ENCODE data around the gene CASP5. TPM values are rescaled to one million over a fixed set of nuclear protein-coding genes. Genes with fewer than 3 reads are reported as not detected.

The CASP5 gene
- total RNA-seq, 4 donors from 2014 or later = not detected

DNA sequence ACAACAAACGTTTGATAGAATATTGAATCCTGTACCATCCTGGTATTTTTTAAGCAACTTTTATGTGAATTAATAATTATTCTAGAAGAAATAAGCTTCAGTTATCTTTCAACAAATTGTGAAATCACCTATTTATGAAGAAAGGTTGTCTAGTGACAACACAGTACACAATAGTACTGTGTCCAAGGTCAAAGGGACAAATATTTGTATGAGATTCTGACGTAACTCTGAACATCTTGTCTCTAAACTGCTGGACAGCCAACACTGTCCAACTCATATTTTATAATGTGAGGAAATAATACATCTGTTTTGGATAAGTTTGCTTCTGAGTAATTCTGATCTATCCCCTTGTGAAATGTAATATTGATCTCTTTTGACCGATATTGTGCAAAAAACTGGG lies 18.9 kb downstream of the CASP5 start:
- no peak for DNase-seq
- no peaks in the 10 kb centered on the region for H3K4me1 ChIP-seq
- H3K9me3 ChIP-seq = no peaks in the 10 kb centered on the region
- 88 to 89% methylated on average over 3 of the region's 3 CpGs for WGBS, 2 donors
- no peaks in the 10 kb centered on the region for H3K36me3 ChIP-seq
- intact Hi-C loops (cut with DNase I) = no loop called here
- TF ChIP-seq, protein P1, sequence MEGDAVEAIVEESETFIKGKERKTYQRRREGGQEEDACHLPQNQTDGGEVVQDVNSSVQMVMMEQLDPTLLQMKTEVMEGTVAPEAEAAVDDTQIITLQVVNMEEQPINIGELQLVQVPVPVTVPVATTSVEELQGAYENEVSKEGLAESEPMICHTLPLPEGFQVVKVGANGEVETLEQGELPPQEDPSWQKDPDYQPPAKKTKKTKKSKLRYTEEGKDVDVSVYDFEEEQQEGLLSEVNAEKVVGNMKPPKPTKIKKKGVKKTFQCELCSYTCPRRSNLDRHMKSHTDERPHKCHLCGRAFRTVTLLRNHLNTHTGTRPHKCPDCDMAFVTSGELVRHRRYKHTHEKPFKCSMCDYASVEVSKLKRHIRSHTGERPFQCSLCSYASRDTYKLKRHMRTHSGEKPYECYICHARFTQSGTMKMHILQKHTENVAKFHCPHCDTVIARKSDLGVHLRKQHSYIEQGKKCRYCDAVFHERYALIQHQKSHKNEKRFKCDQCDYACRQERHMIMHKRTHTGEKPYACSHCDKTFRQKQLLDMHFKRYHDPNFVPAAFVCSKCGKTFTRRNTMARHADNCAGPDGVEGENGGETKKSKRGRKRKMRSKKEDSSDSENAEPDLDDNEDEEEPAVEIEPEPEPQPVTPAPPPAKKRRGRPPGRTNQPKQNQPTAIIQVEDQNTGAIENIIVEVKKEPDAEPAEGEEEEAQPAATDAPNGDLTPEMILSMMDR (IDR thresholded peaks at IDR 0.05) = no peak
- no peak for TF ChIP-seq POLR2A (IDR thresholded peaks at IDR 0.05)
- no peak overlapping the region for H3K4me3 ChIP-seq (replicated peaks in 1 of 3)
- H3K27me3 ChIP-seq = no peaks in the 10 kb centered on the region
- no peak overlapping the region for H3K27ac ChIP-seq

DNA sequence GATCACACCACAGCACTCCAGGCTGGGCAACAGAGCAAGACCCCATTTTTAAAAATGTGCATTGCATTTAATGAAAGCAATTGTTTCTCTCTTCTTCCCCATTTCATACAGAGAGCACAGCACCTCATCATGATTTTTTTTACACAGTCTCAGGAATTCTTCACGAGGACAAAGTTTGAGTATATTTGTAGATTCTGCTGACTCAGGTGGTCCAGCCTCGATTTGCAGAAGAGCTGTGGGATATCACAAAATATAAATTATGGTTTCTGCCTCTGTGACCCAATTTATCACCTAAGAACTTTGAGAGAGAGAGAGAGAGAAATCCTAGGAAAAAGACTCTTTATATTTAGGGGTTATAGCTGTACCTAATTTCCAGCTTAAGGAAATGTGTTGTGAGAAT lies 19.8 kb downstream of the CASP5 start:
- DNase-seq = no peak
- Histone ChIP-seq H3K27ac (no peak overlapping the region), H3K4me3 (replicated peaks in 1 of 3) (no peak overlapping the region), H3K9me3 (no peaks in the 10 kb centered on the region), H3K27me3 (no peaks in the 10 kb centered on the region), H3K36me3 (no peaks in the 10 kb centered on the region), H3K4me1 (no peaks in the 10 kb centered on the region)
- WGBS, 2 donors = 73 to 80% methylated on average over 2 of the region's 2 CpGs
- TF ChIP-seq POLR2A (IDR thresholded peaks at IDR 0.05) = no peak
- TF ChIP-seq, protein P1 (IDR thresholded peaks at IDR 0.05) = no peak
- intact Hi-C loops (cut with DNase I) = no loop called here

DNA sequence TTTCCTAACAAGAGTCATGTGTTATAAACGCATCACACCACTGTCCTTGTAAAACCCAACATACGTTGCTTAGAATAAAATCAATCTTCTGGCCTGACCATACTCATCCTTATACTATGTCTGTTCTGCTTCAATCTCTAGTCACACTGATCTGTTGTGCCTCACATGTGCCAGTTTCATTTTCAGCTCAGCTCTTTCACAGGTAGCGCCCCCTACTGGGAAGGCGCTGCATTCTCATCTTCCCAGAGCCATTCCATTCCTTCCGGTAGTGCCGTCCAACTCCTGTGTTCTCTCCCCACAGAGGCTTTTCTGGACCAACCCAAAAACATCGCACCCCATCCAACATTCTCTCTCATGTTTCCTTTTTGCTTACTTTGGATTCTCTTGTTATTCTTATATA lies 22.2 kb downstream of the CASP5 start:
- no peaks in the 10 kb centered on the region for H3K27me3 ChIP-seq
- H3K27ac ChIP-seq = no peak overlapping the region
- no peaks in the 10 kb centered on the region for H3K4me1 ChIP-seq
- TF ChIP-seq POLR2A (IDR thresholded peaks at IDR 0.05) = no peak
- TF ChIP-seq, protein P1 (IDR thresholded peaks at IDR 0.05) = peak in 2 of 6 experiments; percentile 7 to 31
- no peaks in the 10 kb centered on the region for H3K9me3 ChIP-seq
- intact Hi-C loops (cut with DNase I) = no loop called here
- no peak for DNase-seq
- 73 to 79% methylated on average over 7 of the region's 7 CpGs for WGBS, 2 donors
- H3K4me3 ChIP-seq (replicated peaks in 1 of 3) = no peak overlapping the region
- H3K36me3 ChIP-seq = no peaks in the 10 kb centered on the region

DNA sequence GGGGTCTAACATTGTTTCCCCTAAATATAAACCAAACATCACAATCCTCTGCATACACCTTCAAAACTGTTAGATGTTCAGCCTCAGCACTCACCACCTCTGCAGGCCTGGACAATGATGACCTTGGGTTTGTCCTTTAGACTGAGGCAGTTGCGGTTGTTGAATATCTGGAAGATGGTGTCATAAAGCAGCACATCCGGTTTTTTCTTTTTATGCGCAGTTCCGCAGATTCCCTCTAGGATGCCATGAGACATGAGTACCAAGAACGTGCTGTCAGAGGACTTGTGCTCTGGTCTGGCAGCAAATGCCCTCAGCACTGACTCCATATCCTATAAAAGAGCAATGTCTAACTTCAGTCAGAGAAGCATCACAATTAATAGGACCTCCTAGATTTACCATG lies 22.8 kb downstream of the CASP5 start:
- H3K4me1 ChIP-seq = no peaks in the 10 kb centered on the region
- DNase-seq = no peak
- H3K9me3 ChIP-seq = no peaks in the 10 kb centered on the region
- no peak overlapping the region for H3K4me3 ChIP-seq (replicated peaks in 1 of 3)
- intact Hi-C loops (cut with DNase I) = no loop called here
- no peaks in the 10 kb centered on the region for H3K36me3 ChIP-seq
- 92 to 95% methylated on average over 5 of the region's 5 CpGs for WGBS, 2 donors
- H3K27ac ChIP-seq = no peak overlapping the region
- H3K27me3 ChIP-seq = no peaks in the 10 kb centered on the region
- TF ChIP-seq, protein P1 (IDR thresholded peaks at IDR 0.05) = no peak
- no peak for TF ChIP-seq POLR2A (IDR thresholded peaks at IDR 0.05)

DNA sequence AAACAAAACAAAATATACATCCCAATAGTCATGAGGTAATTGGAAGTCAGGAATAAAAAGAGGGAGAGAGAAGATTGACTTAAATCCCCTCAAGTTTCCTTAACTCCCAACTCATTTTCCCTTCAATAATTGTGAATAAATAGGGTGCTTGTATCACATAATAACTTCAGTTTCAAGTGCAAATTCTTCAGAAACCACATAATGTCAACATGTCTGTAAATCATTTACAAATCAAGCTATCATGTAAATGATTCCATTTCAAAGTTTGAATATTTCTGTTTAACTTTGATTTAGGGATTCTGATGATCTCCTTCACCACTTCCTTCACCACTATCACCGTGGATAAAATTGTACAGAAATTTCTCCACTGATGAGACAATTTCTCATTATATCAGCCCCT lies 23.2 kb downstream of the CASP5 start:
- Histone ChIP-seq H3K27ac (no peak overlapping the region), H3K4me3 (replicated peaks in 1 of 3) (no peak overlapping the region), H3K9me3 (no peaks in the 10 kb centered on the region), H3K27me3 (no peaks in the 10 kb centered on the region), H3K4me1 (no peaks in the 10 kb centered on the region), H3K36me3 (no peaks in the 10 kb centered on the region)
- no peak for DNase-seq
- TF ChIP-seq, protein P1 (IDR thresholded peaks at IDR 0.05) = no peak
- TF ChIP-seq POLR2A (IDR thresholded peaks at IDR 0.05) = no peak
- WGBS, 2 donors = 91 to 92% methylated on average over 1 of the region's 1 CpG
- intact Hi-C loops (cut with DNase I) = no loop called here

All from thyroid gland (tissue), 4 donors.